MM.1S (cell line): ENCODE measurements around the gene FBXL20.

ENCODE experiments used
- EZH2phosphoT487 ChIP-seq: fragments of 300-600 bp; sonication (generic); IDR thresholded peaks from 2 replicates; pipeline ENCODE4 v1.6.1; 2018; ENCODE audit warnings: antibody characterized with exemption, low read length
- TF ChIP-seq, protein P1 (sequence below): fragments of 300-600 bp; sonication (generic); IDR thresholded peaks from 2 replicates; pipeline ENCODE4 v1.5.1; 2016; ENCODE audit warnings: antibody characterized with exemption, low read length, mixed read lengths

DNA sequence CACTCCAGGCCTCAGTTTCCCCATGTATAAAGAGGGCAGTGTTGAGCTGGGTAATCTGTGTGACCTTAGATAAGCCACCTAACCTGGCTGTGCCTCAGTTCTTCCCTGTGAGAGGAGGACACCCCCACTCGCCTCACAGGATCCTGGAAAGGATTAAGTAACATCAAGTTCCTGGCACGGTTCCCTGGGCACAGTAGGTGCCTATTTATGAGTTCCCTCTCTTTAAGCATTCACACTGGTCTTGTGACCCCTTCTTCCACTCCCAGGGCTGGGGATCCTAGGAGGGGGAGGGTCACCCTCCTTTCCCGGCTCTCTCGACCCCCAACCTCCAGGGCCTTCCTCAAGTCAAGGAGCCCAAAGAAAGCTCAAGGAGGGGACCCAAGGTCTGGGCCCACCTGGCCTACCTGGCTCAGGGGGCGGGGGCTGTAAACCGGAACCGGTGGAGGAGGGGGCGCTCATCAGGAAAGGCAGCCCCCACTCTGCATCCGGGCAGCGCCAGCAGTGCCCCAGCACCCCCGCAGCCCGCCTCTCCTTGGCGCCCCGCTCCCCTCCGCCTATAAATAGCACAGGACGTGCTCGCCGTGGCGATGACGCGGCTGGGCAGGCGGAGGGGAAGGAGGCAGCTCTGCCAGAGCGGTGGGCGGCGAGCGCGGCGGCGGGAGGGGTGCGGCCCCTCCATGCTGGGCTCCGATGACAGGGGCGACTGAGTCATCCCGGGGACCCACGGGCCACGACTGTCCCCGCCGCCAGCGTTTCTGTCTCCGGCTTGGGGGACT is 191.9 kb downstream of the FBXL20 start:
- TF ChIP-seq, protein P1, sequence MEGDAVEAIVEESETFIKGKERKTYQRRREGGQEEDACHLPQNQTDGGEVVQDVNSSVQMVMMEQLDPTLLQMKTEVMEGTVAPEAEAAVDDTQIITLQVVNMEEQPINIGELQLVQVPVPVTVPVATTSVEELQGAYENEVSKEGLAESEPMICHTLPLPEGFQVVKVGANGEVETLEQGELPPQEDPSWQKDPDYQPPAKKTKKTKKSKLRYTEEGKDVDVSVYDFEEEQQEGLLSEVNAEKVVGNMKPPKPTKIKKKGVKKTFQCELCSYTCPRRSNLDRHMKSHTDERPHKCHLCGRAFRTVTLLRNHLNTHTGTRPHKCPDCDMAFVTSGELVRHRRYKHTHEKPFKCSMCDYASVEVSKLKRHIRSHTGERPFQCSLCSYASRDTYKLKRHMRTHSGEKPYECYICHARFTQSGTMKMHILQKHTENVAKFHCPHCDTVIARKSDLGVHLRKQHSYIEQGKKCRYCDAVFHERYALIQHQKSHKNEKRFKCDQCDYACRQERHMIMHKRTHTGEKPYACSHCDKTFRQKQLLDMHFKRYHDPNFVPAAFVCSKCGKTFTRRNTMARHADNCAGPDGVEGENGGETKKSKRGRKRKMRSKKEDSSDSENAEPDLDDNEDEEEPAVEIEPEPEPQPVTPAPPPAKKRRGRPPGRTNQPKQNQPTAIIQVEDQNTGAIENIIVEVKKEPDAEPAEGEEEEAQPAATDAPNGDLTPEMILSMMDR: no peak
- no peak for TF ChIP-seq EZH2phosphoT487
